Astrocyte (in vitro differentiated cells and primary cell): ENCODE measurements around the gene LIM2.

Source experiments
- CTCF ChIP-seq: IDR thresholded peaks from 2 replicates; pipeline ENCODE4 v1.5.1; 2011; ENCODE audit warnings: low read depth, mild to moderate bottlenecking, inconsistent platforms, low read length, moderate library complexity; ENCODE audit not compliant: insufficient read depth
- EZH2 ChIP-seq: IDR thresholded peaks from 2 replicates; pipeline ENCODE4 v1.6.1; 2012; ENCODE audit warnings: mild to moderate bottlenecking, low read length, inconsistent platforms; ENCODE audit not compliant: insufficient read depth

DNA sequence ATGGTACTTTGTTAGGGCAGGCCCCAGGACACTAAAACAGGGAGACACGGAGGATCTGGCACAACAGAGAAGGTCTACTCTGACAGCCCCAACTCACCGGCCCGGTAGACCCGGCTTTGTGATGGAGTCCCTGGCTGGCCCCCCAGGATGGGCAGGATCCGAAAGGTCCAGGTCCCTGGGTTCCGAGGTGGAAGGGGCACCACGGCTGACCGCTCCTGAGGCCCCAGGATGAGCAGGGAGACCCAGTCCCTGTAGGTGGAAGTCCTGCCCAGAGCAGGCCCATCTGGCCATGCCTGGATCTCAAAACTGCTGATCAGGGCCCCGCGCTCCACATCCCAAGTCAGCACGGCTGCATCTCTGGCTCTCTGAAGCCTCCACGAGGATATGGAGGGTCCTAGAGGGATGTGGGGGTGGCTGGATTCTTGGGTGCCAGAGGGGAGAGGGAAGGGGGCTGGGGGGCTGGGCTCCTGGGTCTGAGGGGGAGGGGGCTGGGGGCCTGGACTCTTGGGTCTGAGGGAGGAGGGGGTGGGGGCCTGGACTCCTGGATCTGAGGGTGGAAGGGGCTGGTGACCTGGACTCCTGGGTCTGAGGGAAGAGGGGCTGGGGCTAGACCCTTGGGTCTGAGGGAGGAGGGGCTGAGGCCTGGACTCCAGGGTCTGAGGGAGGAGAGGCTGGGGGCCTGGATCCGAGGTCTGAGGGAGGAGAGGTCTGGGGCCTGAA is 50.5 kb downstream of the LIM2 start:
- TF ChIP-seq CTCF (no peak), EZH2 (no peak)
